SW480 (cell line): Measurements from ENCODE around the gene HDC.

Experiments
- DNase-seq: peaks from one replicate; pipeline ENCODE4 v3.0.0-alpha.2; 2016; ENCODE audit warnings: low spot score

Gene HDC

GRCh38 chr15:50265620-50266019 is at the start of gene HDC:
Gene HDC (minus strand): TSS chr15:50265726. CDS start chr15:50265623, 103 bp downstream.
- no peak for DNase-seq

DNA sequence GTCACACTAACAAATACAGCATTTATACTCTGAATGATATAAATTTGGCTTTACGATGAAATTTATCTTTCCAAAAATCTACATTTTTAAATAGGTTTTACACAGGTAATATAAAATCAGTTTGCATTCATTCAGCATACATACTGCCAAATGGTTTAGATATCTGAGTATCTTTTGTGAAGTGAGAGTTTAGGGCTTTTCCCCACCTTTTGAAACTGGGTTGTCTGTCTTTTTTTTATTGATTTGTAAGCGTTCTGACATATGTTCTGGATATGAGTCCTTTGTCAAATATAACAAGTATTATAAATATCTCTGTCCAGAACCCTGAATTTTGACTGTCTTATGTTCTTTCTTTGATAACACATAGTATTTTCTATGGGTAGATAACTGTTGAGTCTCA is 47.1 kb upstream of the HDC start:
- no peak for DNase-seq

DNA sequence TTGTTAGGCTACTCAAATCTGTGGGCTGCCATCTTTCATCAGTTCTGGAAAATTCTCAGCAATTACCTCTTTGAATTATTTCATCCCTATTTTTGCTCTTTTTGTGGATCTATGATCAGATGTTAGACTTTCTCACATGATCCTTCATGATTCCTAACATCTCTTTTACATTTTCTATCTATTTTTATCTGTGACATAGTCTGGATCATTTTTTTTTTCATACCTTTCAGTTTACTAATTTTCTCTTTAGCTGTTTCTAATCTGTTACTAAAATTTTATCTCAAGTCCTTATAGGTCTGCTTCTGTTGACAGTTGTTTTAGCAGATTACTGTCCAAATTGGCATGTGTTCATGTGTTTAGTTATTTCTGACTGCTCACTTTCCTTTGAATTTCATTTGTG is 42.3 kb upstream of the HDC start:
- DNase-seq: no peak

DNA sequence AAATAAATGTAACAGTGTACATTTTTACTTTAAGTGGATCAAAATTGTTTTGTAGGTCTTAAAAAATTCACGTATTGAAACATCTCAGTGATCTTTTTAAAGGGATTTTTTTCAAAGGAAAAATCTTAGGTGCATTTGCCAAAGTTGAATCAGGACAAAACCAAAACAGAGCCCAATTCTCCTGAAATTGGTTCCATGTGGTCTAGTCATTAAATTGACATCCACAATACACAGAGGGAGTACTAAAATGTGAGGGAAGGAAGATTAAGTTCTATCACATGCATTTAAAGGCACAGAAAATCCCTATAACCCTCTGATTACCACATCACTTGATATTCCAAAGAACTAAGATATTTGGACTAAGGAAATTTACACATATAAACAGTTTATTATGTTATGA is 39.3 kb upstream of the HDC start:
- DNase-seq: no peak

DNA sequence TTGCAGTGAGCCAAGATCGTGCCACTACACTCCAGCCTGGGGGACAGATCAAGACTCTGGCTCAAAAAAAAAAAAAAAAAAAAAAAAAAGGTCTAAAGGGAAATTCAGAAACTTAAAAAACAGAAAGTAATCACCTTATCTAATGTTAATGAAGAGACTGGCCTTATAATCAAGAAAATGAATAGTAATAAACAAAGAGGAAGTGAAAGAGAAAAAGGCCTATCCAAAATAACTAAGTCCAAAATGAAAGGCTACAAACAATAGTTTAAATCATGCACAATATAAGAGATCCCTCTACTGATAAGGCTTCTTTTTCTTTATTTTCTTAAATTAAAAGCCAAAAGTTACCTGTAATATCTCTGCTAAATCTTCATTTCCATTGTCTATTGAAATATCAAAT is 37.1 kb upstream of the HDC start:
- DNase-seq: no peak

- DNase-seq: no peak
Measured at GRCh38 chr15:50298340-50298739, 32.8 kb upstream of the HDC start.

- no peak for DNase-seq
Measured at GRCh38 chr15:50295966-50296365, 30.4 kb upstream of the HDC start.

DNA sequence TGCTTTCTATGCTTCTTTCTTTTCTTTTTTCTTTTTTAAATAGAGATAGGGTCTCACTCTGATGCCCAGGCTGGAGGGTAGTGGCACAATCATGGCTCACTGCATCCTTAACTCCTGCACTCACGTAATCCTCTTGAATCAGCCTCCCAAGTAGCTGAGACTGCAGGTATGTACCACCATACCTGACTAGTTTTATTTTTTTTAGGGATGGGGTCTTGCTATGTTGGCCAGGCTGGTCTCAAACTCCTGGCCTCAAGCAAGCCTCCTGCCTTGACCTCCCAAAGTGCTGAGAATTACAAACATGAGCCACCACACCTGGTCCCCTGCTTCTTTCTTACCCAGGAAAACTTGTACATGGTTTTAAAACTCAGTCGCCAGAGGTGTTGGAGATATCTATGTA is 24.2 kb upstream of the HDC start:
- DNase-seq: no peak

- no peak for DNase-seq
Measured at GRCh38 chr15:50287324-50288116, 22.0 kb upstream of the HDC start.

DNA sequence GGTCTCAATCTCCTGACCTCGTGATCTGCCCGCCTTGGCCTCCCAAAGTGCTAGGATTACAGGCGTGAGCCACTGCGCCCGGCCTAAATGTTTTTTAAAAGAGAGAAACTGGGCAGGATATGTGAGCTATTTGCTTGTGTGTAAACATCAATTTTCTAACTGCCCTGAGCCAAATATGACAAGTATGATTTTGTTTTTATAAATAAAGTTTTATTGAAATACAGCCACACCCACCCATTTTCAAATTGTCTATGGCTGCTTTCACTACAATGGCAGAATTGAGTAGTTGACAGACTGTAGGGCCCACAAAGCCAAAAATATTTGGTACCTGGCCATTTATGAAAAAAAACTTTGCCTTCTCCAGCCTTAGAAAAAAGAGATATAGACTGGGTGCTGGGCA is 15.9 kb upstream of the HDC start:
- DNase-seq: no peak

- no peak for DNase-seq
Measured at GRCh38 chr15:50280271-50280670, 14.7 kb upstream of the HDC start.

GRCh38 chr15:50278496-50278895 is 13.0 kb upstream of the HDC start:
- DNase-seq: no peak

DNA sequence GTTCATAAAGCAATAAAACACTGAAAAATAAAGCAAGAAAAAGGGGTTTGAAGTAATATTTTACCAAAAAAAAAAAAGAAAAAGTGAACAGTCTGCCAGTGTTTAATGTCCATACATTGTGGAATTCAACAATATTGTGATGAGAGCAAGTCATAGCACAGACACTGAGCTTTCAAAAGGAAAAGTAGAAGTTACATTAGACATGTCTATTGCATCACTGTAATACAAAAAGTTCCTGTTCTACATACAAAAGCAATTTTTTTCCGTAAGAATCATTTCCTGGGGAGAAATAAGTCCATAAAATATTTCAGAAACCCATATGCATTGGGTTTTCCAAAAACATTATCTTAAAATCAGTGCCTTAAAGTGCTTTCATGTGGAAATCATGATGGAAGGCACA is 11.8 kb upstream of the HDC start:
- no peak for DNase-seq

GRCh38 chr15:50275908-50276307 is 10.4 kb upstream of the HDC start:
- DNase-seq: no peak

- DNase-seq: no peak
Measured at GRCh38 chr15:50275091-50275490, 9.6 kb upstream of the HDC start.

GRCh38 chr15:50267577-50267976 is 2.1 kb upstream of the HDC start:
- no peak for DNase-seq

DNA sequence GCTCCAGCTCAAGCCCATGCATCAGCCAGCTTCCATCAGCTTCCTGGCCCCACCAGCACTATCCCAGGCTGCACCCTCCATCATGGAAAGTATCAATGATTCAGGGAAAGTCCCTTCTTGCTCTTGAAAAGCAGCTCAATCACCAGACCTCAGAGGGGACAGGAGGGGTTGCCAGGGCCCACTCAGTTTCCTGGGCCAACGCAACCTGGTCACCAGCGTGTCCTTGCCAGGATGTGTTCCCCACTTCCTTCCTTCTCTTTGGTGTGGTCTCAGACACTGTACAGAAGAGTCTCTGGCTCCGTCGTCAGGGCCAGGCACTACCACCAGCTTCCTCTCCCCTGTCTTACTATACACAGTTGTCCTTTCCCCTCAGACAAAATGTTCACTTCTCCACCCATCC is 3.0 kb downstream of the HDC start:
- no peak for DNase-seq

DNA sequence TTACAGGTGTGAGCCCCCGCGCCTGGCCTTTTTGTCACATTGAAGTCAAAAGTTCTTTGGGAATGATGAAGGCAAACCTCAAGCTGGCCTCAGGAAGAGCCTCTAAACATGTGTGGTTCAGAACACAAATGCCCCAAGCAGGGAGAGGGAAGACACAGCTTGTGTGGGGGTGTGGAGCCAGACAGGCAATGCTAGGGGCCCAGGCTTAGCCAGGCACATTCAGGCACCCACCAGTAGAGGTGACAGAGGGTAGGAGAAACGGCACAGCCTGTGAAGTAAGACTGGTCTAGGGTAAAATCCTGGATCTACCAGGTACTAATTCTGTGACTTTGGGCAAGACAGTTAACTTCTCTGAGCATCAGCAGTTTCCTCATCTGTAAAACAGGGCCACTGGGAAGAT is 3.5 kb downstream of the HDC start:
- DNase-seq: no peak

DNA sequence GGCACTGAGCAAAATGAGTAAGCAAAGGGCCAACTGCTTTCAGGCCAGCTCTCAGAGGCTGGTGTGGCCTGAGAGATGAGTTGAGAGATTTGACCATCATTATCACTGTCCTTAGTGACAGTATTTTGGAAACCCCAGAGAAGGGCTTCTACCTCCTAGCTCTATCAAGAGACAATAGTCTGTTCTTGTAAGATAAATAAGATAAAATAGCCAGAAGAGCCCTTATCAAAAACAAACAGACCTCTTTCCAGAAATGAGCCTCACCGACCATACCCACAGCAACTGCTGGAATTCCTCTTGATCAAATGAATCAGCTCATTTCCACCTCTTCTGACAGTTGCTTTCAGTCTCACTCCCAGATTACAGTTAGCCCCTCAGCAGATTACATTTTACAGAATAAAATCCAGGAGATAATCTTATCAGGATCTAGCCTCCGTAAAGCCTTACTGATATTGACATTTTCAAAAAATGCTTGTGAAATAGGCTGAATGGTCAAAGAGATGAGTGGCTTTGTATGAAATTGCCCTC is 4.5 kb downstream of the HDC start:
- no peak for DNase-seq

DNA sequence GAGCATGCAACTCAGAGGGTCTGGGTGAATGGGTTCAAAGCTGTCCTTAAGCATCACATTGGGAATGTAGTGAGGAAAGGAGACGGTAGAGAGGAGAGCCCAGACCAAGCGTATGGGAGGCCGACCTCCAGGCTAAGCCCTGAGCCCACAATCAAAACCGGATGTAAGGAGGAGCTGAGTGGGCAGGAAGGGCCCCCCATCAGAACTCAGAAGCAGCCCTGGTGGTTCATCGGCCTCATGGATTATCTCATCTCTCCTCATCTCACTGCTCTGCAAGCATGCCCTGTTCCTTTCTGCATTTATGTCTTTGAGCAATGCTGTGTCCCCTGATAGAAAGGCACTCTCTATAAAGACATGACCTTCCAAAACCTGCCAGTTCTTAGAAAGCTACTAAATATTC is 6.2 kb downstream of the HDC start:
- DNase-seq: no peak

GRCh38 chr15:50257924-50258323 is 7.6 kb downstream of the HDC start:
- no peak for DNase-seq

DNA sequence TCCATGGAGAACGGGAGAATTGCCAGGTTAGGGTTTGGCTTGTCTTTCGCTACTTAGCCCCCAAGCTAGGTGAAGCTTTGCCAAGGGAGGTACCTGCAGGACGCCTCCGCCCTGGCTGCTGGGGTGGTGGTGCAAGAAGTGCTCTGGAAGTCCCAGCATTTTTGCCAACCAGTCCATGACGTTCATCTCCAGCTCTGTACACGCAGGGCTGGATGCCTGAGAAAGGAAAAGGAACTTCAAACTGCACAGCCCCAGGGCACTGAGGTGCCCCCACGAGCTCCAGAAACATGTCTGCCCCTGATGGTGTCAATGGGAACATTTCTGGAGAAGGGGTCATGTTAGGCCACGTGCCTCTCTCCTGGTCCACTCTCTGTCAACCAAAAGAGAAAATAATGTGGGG is 8.2 kb downstream of the HDC start:
- no peak for DNase-seq

DNA sequence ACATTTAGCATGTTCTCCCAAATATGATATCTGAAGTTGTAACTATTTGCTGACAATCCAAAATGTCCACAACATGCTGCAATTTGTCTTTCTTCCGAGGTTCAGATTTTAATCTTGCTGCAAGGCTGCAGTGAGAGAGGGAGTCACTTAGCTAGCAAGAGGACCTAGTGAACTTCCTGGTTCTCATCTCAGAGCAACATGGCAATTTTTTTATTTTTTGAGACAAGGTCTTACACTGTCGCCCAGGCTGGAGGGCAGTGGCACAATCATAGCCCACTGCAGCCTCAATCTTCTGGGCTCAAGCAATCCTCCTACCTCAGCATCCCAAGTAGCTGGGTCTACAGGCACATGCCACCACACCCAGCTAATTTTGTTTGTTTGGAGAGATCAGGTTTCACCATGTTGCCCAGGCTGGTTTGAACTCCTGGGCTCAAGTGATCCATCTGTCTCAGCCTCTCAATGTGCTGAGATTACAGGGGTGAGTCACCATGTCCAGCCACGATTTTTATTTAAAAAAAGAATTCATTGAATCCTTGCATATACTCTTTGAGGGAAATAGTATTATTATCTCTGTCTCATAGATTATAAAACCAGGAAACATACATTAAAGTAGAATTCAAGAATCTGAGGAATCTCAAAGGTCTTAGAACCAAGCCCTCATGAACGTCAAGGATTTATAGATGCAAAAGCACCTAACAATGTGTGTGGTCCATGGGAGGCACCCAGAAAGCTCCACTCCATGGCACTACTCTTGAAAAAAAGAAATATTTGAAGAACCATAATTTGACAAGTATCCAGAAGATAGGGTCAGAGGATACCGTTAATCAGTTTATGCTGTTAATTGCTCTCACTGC is 9.1 kb downstream of the HDC start:
- peak; percentile 4 for DNase-seq
